Panc1 (cell line): ENCODE data around the gene DDX55.

Source experiments
- CTCF ChIP-seq: fragments of 450-650 bp; IDR thresholded peaks from 2 replicates; pipeline ENCODE4 v1.5.1; 2017; ENCODE audit warnings: mild to moderate bottlenecking
- POLR2AphosphoS5 ChIP-seq: IDR thresholded peaks from 2 replicates; pipeline ENCODE4 v1.6.1; 2012; ENCODE audit warnings: mild to moderate bottlenecking, low read depth, low read length, moderate library complexity
- SIN3A ChIP-seq: IDR thresholded peaks from 2 replicates; pipeline ENCODE4 v1.6.1; 2012; ENCODE audit warnings: low read depth, mild to moderate bottlenecking, low read length, moderate library complexity, borderline replicate concordance; ENCODE audit not compliant: insufficient read depth
- TF ChIP-seq, protein P1 (sequence below), 2 experiments: IDR thresholded peaks; 2 replicates each; pipeline ENCODE4 v1.6.1; 2011 to 2012; ENCODE audit warnings: low read depth in 2 of 2, control low read depth in 1 of 2, low read length in 1 of 2, mild to moderate bottlenecking in 1 of 2, moderate library complexity in 1 of 2; ENCODE audit not compliant: insufficient read depth in 1 of 2

GRCh38 chr12:123608182-123608581, 6.3 kb downstream of the DDX55 start:
- TF ChIP-seq POLR2AphosphoS5 (no peak), CTCF (no peak), SIN3A (no peak)
- TF ChIP-seq, protein P1, sequence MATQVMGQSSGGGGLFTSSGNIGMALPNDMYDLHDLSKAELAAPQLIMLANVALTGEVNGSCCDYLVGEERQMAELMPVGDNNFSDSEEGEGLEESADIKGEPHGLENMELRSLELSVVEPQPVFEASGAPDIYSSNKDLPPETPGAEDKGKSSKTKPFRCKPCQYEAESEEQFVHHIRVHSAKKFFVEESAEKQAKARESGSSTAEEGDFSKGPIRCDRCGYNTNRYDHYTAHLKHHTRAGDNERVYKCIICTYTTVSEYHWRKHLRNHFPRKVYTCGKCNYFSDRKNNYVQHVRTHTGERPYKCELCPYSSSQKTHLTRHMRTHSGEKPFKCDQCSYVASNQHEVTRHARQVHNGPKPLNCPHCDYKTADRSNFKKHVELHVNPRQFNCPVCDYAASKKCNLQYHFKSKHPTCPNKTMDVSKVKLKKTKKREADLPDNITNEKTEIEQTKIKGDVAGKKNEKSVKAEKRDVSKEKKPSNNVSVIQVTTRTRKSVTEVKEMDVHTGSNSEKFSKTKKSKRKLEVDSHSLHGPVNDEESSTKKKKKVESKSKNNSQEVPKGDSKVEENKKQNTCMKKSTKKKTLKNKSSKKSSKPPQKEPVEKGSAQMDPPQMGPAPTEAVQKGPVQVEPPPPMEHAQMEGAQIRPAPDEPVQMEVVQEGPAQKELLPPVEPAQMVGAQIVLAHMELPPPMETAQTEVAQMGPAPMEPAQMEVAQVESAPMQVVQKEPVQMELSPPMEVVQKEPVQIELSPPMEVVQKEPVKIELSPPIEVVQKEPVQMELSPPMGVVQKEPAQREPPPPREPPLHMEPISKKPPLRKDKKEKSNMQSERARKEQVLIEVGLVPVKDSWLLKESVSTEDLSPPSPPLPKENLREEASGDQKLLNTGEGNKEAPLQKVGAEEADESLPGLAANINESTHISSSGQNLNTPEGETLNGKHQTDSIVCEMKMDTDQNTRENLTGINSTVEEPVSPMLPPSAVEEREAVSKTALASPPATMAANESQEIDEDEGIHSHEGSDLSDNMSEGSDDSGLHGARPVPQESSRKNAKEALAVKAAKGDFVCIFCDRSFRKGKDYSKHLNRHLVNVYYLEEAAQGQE (IDR thresholded peaks at IDR 0.05; ENCODE audit: insufficient read depth in 1 of 2, low read depth in 2 of 2, low read length in 1 of 2), result no peak
